GM21717 (cell line): ENCODE measurements around the gene NCOA1.
"Not testable (repeated sequence)": the region's sequence is repeated elsewhere in the genome, so short reads cannot be mapped to it uniquely, and the experiment has no call there.

Experiments
- ATAC-seq: cut with Tn5 transposase; IDR thresholded peaks from one replicate; pipeline ENCODE4 v1.9.1; 2021; ENCODE audit warnings: mild to moderate bottlenecking, moderate library complexity; ENCODE audit not compliant: unreplicated experiment

The NCOA1 gene

GRCh38 chr2:24571828-24572442 lies 80.9 kb downstream of the NCOA1 start:
- ATAC-seq: no peak

GRCh38 chr2:24576146-24576545 lies 85.1 kb downstream of the NCOA1 start:
- peak; percentile 28 for ATAC-seq

- peak; percentile 52 for ATAC-seq
Measured at GRCh38 chr2:24576617-24577016, 85.6 kb downstream of the NCOA1 start.

GRCh38 chr2:24577481-24577880 lies 86.4 kb downstream of the NCOA1 start:
- peak; percentile 51 for ATAC-seq

- no peak for ATAC-seq
Measured at GRCh38 chr2:24579053-24579803, 88.2 kb downstream of the NCOA1 start.

- ATAC-seq: no peak
Measured at GRCh38 chr2:24580561-24580960, 89.5 kb downstream of the NCOA1 start.

GRCh38 chr2:24581971-24582370 lies 90.9 kb downstream of the NCOA1 start:
- not testable (repeated sequence) for ATAC-seq

- peak; percentile 65 for ATAC-seq
Measured at GRCh38 chr2:24586955-24587354, 95.9 kb downstream of the NCOA1 start.

GRCh38 chr2:24588294-24588693 lies 97.2 kb downstream of the NCOA1 start:
- no peak for ATAC-seq

- no peak for ATAC-seq
Measured at GRCh38 chr2:24592441-24593100, 101.5 kb downstream of the NCOA1 start.

- no peak for ATAC-seq
Measured at GRCh38 chr2:24594283-24594682, 103.2 kb downstream of the NCOA1 start.

GRCh38 chr2:24597181-24597870 lies 106.3 kb downstream of the NCOA1 start:
- ATAC-seq: no peak

GRCh38 chr2:24600140-24600539 lies 109.1 kb downstream of the NCOA1 start:
- not testable (repeated sequence) for ATAC-seq

- ATAC-seq: no peak
Measured at GRCh38 chr2:24611631-24612030, 120.6 kb downstream of the NCOA1 start.

- peak; percentile 66 for ATAC-seq
Measured at GRCh38 chr2:24613154-24613814, 122.2 kb downstream of the NCOA1 start.

GRCh38 chr2:24616616-24617015 lies 125.6 kb downstream of the NCOA1 start:
- ATAC-seq: no peak

GRCh38 chr2:24617424-24617823 lies 126.4 kb downstream of the NCOA1 start:
- ATAC-seq: no peak

GRCh38 chr2:24618144-24618543 lies 127.1 kb downstream of the NCOA1 start:
- no peak for ATAC-seq

GRCh38 chr2:24618680-24619079 lies 127.6 kb downstream of the NCOA1 start:
- no peak for ATAC-seq

GRCh38 chr2:24620936-24621335 lies 129.9 kb downstream of the NCOA1 start:
- no peak for ATAC-seq
